ENCODE measurements around the gene CD300LD.
"Not testable (repeated sequence)": the region's sequence is repeated elsewhere in the genome, so short reads cannot be mapped to it uniquely, and the experiment has no call there.

The CD300LD gene

GRCh38 chr17:74605361-74605760 lies 13.3 kb upstream of the CD300LD start:
- no peak for DNase-seq

GRCh38 chr17:74604761-74605160 lies 12.7 kb upstream of the CD300LD start:
- DNase-seq, result no peak

GRCh38 chr17:74604200-74604599 lies 12.1 kb upstream of the CD300LD start:
- DNase-seq, result no peak

GRCh38 chr17:74603746-74604145 lies 11.7 kb upstream of the CD300LD start:
- no peak for DNase-seq

GRCh38 chr17:74603037-74603635 lies 11.1 kb upstream of the CD300LD start:
- DNase-seq, result no peak

- peak; percentile 46 for DNase-seq
Measured at GRCh38 chr17:74601944-74602572, 10.0 kb upstream of the CD300LD start.

- DNase-seq, result peak; percentile 7
Measured at GRCh38 chr17:74599448-74599939, 7.4 kb upstream of the CD300LD start.

GRCh38 chr17:74599023-74599399 lies 6.9 kb upstream of the CD300LD start:
- DNase-seq, result no peak

- DNase-seq, result no peak
Measured at GRCh38 chr17:74598346-74599022, 6.4 kb upstream of the CD300LD start.

- DNase-seq, result no peak
Measured at GRCh38 chr17:74597069-74597790, 5.1 kb upstream of the CD300LD start.

GRCh38 chr17:74595037-74595750 lies 3.1 kb upstream of the CD300LD start:
- DNase-seq, result no peak

GRCh38 chr17:74591503-74591902 lies 580 bp downstream of the CD300LD start:
- DNase-seq, result no peak

- DNase-seq, result no peak
Measured at GRCh38 chr17:74585711-74586110, 6.4 kb downstream of the CD300LD start.

GRCh38 chr17:74584292-74585060 lies 7.6 kb downstream of the CD300LD start:
- no peak for DNase-seq

GRCh38 chr17:74582633-74583032 lies 9.4 kb downstream of the CD300LD start:
- DNase-seq, result no peak

GRCh38 chr17:74579900-74580299 lies 12.2 kb downstream of the CD300LD start:
- no peak for DNase-seq

- no peak for DNase-seq
Measured at GRCh38 chr17:74578979-74579378, 13.1 kb downstream of the CD300LD start.

GRCh38 chr17:74574489-74575142 lies 17.5 kb downstream of the CD300LD start:
- DNase-seq, result no peak

GRCh38 chr17:74573635-74574034 lies 18.4 kb downstream of the CD300LD start:
- DNase-seq, result not testable (repeated sequence)

- no peak for DNase-seq
Measured at GRCh38 chr17:74573169-74573568, 18.9 kb downstream of the CD300LD start.

- no peak for DNase-seq
Measured at GRCh38 chr17:74571621-74572270, 20.3 kb downstream of the CD300LD start.

All from OCI-M1 (cell line).